AG04450 (cell line): ENCODE measurements around the gene HDAC7. TPM values are rescaled to one million over a fixed set of nuclear protein-coding genes. Genes with fewer than 3 reads are reported as not detected.

Experiments
- CTCF ChIA-PET: fragments of 300-600, 350-600 bp; formaldehyde crosslinking; extraction: SDS; loops from one replicate; lab custom pipeline; 2022; ENCODE audit warnings: antibody characterized with exemption, inconsistent platforms; lab: Charles Lee
- POLR2A ChIA-PET: fragments of 350-600 bp; formaldehyde crosslinking; extraction: SDS; loops from one replicate; lab custom pipeline; 2021; ENCODE audit warnings: antibody characterized with exemption, inconsistent platforms; lab: Yijun Ruan, JAX
- DNase-seq: peaks from one replicate; pipeline ENCODE4 v3.0.0-alpha.2; 2011; ENCODE audit warnings: low read depth, low spot score
- H3K27ac ChIP-seq: one replicate; pipeline ENCODE4 v1.5.1; 2012; ENCODE audit warnings: low read depth, low read length, control low read depth
- H3K27me3 ChIP-seq: one replicate; pipeline ENCODE4 v1.6.0; 2012; ENCODE audit warnings: low read length; ENCODE audit not compliant: control insufficient read depth, insufficient read depth
- H3K4me3 ChIP-seq: 2 replicates; pipeline ENCODE4 v1.5.1; 2011; ENCODE audit warnings: mild to moderate bottlenecking, low read depth, low read length, control low read depth
- H3K9me3 ChIP-seq: 2 replicates; pipeline ENCODE4 v1.5.1; 2012; ENCODE audit warnings: low read length; ENCODE audit not compliant: control insufficient read depth, insufficient read depth
- CTCF ChIP-seq: IDR thresholded peaks from 2 replicates; pipeline ENCODE4 v1.5.1; 2011; ENCODE audit warnings: low read depth, low read length, control low read depth, inconsistent platforms
- polyA plus RNA-seq: library from polyadenylated mRNA; depleted of rRNA; stranded (reverse); fragments of >200 nt; gene quantifications from 2 replicates; pipeline ENCODE4 v1.2.3, GENCODE V29; 2011

HDAC7 gene
- polyA plus RNA-seq, 1 experiment: 17.1 TPM

DNA sequence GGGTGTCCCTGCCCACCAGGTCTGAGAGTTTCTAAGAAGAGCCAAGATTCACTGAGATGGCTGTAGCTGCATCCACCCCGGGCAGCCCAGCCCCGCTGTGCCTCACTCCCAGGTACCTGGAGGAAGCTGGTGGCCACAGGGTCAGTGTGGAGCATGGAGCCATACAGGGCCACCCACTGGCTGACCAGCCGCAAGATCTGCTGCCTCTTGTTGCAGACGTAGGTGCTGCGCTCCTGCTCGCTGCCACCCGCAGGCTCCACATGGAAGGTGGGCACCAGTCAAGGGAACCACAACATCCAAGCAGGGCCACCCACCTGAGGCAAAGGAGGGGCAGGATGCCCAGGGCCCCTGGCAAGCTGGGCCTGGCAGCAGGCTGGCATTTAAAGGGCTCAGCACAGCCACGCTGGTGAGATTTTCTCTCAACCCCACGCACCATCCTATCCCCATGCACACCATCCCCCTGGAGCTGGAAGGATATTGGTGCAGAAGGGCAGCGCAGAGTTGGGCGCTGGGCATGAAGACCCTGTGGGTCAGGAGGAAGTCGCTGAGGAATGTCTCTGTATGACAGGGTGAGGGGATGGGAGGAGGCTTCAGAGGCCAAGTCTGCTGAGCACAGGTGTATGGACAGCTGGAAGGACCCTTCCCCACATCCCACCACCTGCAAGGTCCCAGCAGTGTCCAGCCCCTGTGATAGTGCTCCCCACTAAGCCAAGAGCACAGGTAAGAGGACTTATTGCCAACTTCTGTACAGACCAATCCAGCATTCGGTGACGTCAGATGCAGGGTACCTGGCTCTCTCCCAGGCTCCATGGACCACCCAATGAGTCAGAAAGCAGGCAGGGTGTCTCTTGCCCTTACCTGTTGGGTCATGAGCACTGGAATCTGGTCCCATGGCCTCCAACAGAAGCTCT is 71.9 kb downstream of the HDAC7 start:
- H3K4me3 ChIP-seq: no peak overlapping the region
- POLR2A ChIA-PET: interaction anchor here (0.6 kb wide), 1 partner anchor 693 kb away, joined by 3 read pairs; no protein-coding TSS in a partner anchor
- DNase-seq: no peak
- TF ChIP-seq CTCF: no peak
- H3K27ac ChIP-seq: no peak overlapping the region
- CTCF ChIA-PET: no interaction called here
- peaks cover 36% of the 10 kb centered on the region for H3K27me3 ChIP-seq
- H3K9me3 ChIP-seq: no peaks in the 10 kb centered on the region

GRCh38 chr12:47747126-47747525 is 72.6 kb downstream of the HDAC7 start:
- POLR2A ChIA-PET: no interaction called here
- no peak overlapping the region for H3K27ac ChIP-seq
- no peak for TF ChIP-seq CTCF
- no peaks in the 10 kb centered on the region for H3K9me3 ChIP-seq
- CTCF ChIA-PET: interaction anchor here (1.1 kb wide), 1 partner anchor 20 kb away, joined by 3 read pairs; no protein-coding TSS in a partner anchor
- H3K4me3 ChIP-seq: no peak overlapping the region
- DNase-seq: no peak
- peaks cover 36% of the 10 kb centered on the region for H3K27me3 ChIP-seq

DNA sequence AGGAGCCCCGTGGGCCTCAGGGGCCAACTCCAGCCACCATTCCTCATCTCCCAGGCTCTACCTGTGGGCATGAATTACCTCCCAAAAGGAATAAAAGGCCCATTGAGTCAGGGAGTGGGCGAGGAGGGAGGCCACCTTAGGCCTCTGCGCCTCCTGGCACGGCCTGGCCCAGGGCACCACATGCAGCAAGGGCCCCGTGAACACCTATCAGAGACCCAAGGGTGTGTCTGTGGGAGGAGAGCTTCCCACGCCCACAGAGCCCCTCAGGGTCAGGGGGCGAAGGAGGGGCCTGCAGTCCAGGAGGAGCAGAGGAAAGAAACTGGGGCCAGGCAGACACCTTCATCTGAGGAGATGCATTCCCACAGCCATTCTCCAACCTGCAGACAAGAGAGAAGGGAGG is 73.2 kb downstream of the HDAC7 start:
- ChIA-PET POLR2A (no interaction called here), CTCF (interaction anchor here (1.1 kb wide), 1 partner anchor 21 kb away, joined by 3 read pairs; no protein-coding TSS in a partner anchor)
- no peak overlapping the region for H3K4me3 ChIP-seq
- H3K27me3 ChIP-seq: peaks cover 36% of the 10 kb centered on the region
- DNase-seq: no peak
- H3K9me3 ChIP-seq: no peaks in the 10 kb centered on the region
- TF ChIP-seq CTCF: no peak
- no peak overlapping the region for H3K27ac ChIP-seq

DNA sequence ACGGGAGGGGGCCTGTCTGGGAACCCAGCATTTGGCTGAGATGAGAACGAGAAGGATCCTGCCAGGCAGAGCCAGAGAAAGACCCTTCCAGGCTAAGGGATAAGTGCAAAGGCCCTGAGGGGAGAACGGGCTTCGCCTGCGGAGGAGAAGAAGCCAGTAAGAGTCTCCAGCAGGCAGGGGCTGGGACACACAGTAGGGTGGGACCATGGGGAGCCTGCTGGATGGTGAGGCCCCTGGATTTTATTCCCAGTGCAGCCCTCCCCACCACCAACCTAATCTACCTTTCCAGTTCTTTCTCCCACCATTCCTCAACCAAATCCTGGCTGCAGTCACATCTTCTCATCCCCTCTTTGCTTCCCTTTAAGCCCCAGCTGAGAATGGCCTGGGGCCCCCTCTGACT is 73.6 kb downstream of the HDAC7 start:
- H3K27ac ChIP-seq: no peak overlapping the region
- POLR2A ChIA-PET: no interaction called here
- H3K27me3 ChIP-seq: peaks cover 36% of the 10 kb centered on the region
- no peaks in the 10 kb centered on the region for H3K9me3 ChIP-seq
- DNase-seq: no peak
- H3K4me3 ChIP-seq: no peak overlapping the region
- TF ChIP-seq CTCF: no peak
- CTCF ChIA-PET: interaction anchor here (1.1 kb wide), 1 partner anchor 21 kb away, joined by 3 read pairs; no protein-coding TSS in a partner anchor

- H3K4me3 ChIP-seq: no peak overlapping the region
- no peak for DNase-seq
- ChIA-PET POLR2A (no interaction called here), CTCF (interaction anchor here (4.8 to 5.3 kb wide), 3 partner anchors 12 to 92 kb away, joined by 76 to 116 read pairs (median 78); partner anchors contain the start of gene RAPGEF3)
- no peaks in the 10 kb centered on the region for H3K9me3 ChIP-seq
- no peak for TF ChIP-seq CTCF
- H3K27ac ChIP-seq: no peak overlapping the region
- peaks cover 36% of the 10 kb centered on the region for H3K27me3 ChIP-seq
Measured at GRCh38 chr12:47745485-47746041, 74.1 kb downstream of the HDAC7 start.
